Neutrophil (primary cell): ENCODE measurements around the gene VWA2.

Experiments
- H3K27ac ChIP-seq: fragments of 200-600 bp; sonication (generic); 2 replicates; pipeline ENCODE4 v1.5.1; 2016; ENCODE audit warnings: mild to moderate bottlenecking, moderate library complexity
- H3K27me3 ChIP-seq: fragments of 200-600 bp; sonication (generic); 2 replicates; pipeline ENCODE4 v1.6.0; 2016; ENCODE audit warnings: mild to moderate bottlenecking
- H3K36me3 ChIP-seq: fragments of 200-600 bp; sonication (generic); 2 replicates; pipeline ENCODE4 v1.5.1; 2017
- H3K4me1 ChIP-seq, 2 experiments: fragments of 200-600 bp in 1 of 2; sonication (generic) in 1 of 2; 1 replicate in 1 of 2; 2 replicates in 1 of 2; pipeline versions ENCODE4 v1.5.1 to v1.6.1; 2013 to 2016; ENCODE audit warnings: low read depth in 1 of 2, low read length in 1 of 2, mild to moderate bottlenecking in 1 of 2, moderate library complexity in 1 of 2; ENCODE audit not compliant: control insufficient read depth in 1 of 2, insufficient read depth in 1 of 2
- H3K4me3 ChIP-seq, 2 experiments: fragments of 200-600 bp in 1 of 2; sonication (generic) in 1 of 2; 1 replicate in 1 of 2; 2 replicates in 1 of 2; pipeline ENCODE4 v1.5.1; 2013 to 2016; ENCODE audit warnings: low read depth in 1 of 2, low read length in 1 of 2, mild to moderate bottlenecking in 1 of 2, moderate library complexity in 1 of 2
- H3K9me3 ChIP-seq: fragments of 200-600 bp; sonication (generic); 2 replicates; pipeline ENCODE4 v1.5.1; 2016
- TF ChIP-seq, protein P1 (sequence below): fragments of 200-600 bp; sonication (generic); IDR thresholded peaks from 2 replicates; pipeline ENCODE4 v1.5.1; 2016; ENCODE audit warnings: antibody characterized with exemption

Gene VWA2

DNA sequence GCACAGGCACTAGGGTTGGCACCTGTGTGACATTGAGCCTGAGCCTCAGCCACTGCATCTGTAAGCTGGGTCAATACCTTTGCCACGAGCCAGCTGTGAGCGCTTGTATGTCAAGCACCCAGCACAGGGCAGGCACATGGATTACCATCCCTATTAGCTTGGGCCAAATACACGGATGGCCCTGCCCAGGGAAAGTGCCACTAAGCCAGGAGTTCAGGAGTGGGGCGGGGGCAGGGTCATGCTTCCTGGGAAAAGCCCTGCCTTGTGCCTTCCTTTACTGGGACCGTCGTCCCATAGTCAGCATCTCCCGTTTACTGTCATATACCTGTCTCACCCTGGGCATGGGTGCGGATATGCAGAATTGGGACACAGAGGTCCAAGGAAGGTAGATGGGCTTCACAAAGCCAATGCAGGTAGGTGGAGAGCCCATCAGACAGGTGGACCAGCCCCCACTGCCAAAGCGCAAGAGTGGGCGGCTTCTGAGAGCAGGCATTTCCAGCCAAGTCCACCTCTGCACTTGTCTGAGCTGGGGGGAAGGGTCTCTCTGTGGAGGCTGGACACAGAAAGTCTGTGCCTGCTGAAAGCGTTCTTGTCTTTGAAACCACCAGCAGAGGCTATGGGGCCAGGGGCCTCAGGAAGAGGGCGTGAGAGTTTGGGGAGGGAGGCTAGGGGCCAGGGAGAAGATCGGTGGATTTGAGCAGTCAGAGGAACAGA is 72.6 kb downstream of the VWA2 start:
- Histone ChIP-seq H3K36me3 (no peaks in the 10 kb centered on the region), H3K4me3 (no peak overlapping the region), H3K27ac (no peak overlapping the region), H3K27me3 (no peaks in the 10 kb centered on the region), H3K9me3 (no peaks in the 10 kb centered on the region), H3K4me1 (peaks cover 0 to 7% of the 10 kb centered on the region in 2 experiments)
- TF ChIP-seq, protein P1, sequence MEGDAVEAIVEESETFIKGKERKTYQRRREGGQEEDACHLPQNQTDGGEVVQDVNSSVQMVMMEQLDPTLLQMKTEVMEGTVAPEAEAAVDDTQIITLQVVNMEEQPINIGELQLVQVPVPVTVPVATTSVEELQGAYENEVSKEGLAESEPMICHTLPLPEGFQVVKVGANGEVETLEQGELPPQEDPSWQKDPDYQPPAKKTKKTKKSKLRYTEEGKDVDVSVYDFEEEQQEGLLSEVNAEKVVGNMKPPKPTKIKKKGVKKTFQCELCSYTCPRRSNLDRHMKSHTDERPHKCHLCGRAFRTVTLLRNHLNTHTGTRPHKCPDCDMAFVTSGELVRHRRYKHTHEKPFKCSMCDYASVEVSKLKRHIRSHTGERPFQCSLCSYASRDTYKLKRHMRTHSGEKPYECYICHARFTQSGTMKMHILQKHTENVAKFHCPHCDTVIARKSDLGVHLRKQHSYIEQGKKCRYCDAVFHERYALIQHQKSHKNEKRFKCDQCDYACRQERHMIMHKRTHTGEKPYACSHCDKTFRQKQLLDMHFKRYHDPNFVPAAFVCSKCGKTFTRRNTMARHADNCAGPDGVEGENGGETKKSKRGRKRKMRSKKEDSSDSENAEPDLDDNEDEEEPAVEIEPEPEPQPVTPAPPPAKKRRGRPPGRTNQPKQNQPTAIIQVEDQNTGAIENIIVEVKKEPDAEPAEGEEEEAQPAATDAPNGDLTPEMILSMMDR: no peak

- Histone ChIP-seq H3K36me3 (no peaks in the 10 kb centered on the region), H3K9me3 (no peaks in the 10 kb centered on the region), H3K4me1 (peaks cover 0 to 7% of the 10 kb centered on the region in 2 experiments), H3K4me3 (no peak overlapping the region), H3K27ac (no peak overlapping the region), H3K27me3 (no peaks in the 10 kb centered on the region)
- TF ChIP-seq, protein P1: no peak
These were observed 74.1 kb downstream of the VWA2 start for GRCh38 chr10:114313139-114313538.

GRCh38 chr10:114313866-114314265 is 74.8 kb downstream of the VWA2 start:
- H3K36me3 ChIP-seq: no peaks in the 10 kb centered on the region
- H3K27ac ChIP-seq: no peak overlapping the region
- no peak overlapping the region for H3K4me3 ChIP-seq
- H3K9me3 ChIP-seq: no peaks in the 10 kb centered on the region
- H3K27me3 ChIP-seq: no peaks in the 10 kb centered on the region
- TF ChIP-seq, protein P1: no peak
- H3K4me1 ChIP-seq: peaks cover 0 to 7% of the 10 kb centered on the region in 2 experiments

GRCh38 chr10:114315566-114316420 is 76.7 kb downstream of the VWA2 start:
- Histone ChIP-seq H3K9me3 (no peaks in the 10 kb centered on the region), H3K4me1 (peaks cover 0 to 7% of the 10 kb centered on the region in 2 experiments), H3K27me3 (no peaks in the 10 kb centered on the region), H3K4me3 (no peak overlapping the region), H3K36me3 (no peaks in the 10 kb centered on the region), H3K27ac (no peak overlapping the region)
- TF ChIP-seq, protein P1: no peak

DNA sequence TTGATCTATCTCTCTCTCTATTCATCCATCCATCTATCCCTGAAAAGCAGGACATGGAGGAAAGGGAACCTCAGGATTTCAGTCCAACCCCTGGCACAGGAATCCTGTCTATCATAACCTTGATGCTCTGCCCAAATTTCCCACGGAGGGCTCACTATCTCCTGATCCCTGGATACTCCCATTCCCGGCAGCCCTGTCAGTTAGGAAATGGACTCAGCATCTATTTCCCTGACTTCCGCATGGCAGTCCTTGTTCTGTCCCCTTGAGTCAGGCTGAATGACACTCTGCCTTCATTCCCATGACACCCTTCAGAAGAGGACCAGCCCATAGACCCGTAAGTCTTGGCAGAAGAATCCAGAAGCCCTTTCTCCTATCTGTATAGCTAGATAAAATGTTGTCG is 77.7 kb downstream of the VWA2 start:
- H3K4me3 ChIP-seq: no peak overlapping the region
- H3K9me3 ChIP-seq: no peaks in the 10 kb centered on the region
- peaks cover 0 to 7% of the 10 kb centered on the region in 2 experiments for H3K4me1 ChIP-seq
- no peak overlapping the region for H3K27ac ChIP-seq
- TF ChIP-seq, protein P1: no peak
- no peaks in the 10 kb centered on the region for H3K36me3 ChIP-seq
- H3K27me3 ChIP-seq: no peaks in the 10 kb centered on the region
